ENCODE measurements around the gene TPP2.

- TF ChIP-seq POLR2AphosphoS5 (IDR thresholded peaks at IDR 0.05) (no peak), CTCF (IDR thresholded peaks at IDR 0.05) (no peak), POLR2A (IDR thresholded peaks at IDR 0.05) (no peak)
Observed at GRCh38 chr13:102667023-102667422, 70.2 kb downstream of the TPP2 start.

Measured in breast epithelium (tissue), 3 donors.